ENCODE results near the gene MARK2. TPM values are rescaled to one million over a fixed set of nuclear protein-coding genes. Genes with fewer than 3 reads are reported as not detected.

Gene MARK2
- total RNA-seq, 1 donor from 2014 or later: 25.4 TPM

DNA sequence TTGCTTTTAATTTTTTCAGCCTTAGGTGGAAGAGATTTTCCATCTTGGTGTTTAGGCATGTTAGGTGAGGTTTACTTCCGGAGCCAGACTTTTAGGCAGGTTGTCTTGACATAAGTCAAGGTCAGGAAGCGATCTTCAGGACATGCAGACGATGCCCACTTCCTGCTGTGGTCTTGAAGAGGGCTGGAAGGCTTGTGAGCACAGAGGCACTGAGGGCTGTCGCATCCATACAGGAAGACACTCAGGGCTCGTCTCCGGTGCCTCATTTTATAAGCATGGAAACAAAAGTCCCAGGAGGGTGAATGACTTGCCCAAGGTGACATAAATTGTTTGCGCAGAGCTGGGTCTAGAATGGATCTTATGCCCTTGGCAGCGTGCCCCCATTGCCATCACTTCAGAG lies 30.8 kb downstream of the MARK2 start:
- no peak overlapping the region for H3K27ac ChIP-seq
- no peak overlapping the region for H2AFZ ChIP-seq (replicated peaks)
- peaks cover 7% of the 10 kb centered on the region for H3K4me1 ChIP-seq
- no peak overlapping the region for H3K27ac Mint-ChIP-seq
- H3F3A ChIP-seq (ENCODE audit: low read depth): peaks cover 8% of the 10 kb centered on the region
- no peak overlapping the region for H3K4me2 ChIP-seq
- no peaks in the 10 kb centered on the region for H3K36me3 ChIP-seq
- no peak overlapping the region for H3K4me3 Mint-ChIP-seq
- no peaks in the 10 kb centered on the region for H3K9me3 ChIP-seq (ENCODE audit: low read depth)
- H3K27me3 Mint-ChIP-seq (ENCODE audit: insufficient read depth, low read depth): peaks cover 2% of the 10 kb centered on the region
- peaks cover 52% of the 10 kb centered on the region for H3K4me1 Mint-ChIP-seq
- H3K9me3 Mint-ChIP-seq: no peaks in the 10 kb centered on the region
- peaks cover 12% of the 10 kb centered on the region for H3K36me3 Mint-ChIP-seq
- TF ChIP-seq, protein P1, sequence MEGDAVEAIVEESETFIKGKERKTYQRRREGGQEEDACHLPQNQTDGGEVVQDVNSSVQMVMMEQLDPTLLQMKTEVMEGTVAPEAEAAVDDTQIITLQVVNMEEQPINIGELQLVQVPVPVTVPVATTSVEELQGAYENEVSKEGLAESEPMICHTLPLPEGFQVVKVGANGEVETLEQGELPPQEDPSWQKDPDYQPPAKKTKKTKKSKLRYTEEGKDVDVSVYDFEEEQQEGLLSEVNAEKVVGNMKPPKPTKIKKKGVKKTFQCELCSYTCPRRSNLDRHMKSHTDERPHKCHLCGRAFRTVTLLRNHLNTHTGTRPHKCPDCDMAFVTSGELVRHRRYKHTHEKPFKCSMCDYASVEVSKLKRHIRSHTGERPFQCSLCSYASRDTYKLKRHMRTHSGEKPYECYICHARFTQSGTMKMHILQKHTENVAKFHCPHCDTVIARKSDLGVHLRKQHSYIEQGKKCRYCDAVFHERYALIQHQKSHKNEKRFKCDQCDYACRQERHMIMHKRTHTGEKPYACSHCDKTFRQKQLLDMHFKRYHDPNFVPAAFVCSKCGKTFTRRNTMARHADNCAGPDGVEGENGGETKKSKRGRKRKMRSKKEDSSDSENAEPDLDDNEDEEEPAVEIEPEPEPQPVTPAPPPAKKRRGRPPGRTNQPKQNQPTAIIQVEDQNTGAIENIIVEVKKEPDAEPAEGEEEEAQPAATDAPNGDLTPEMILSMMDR (IDR thresholded peaks at IDR 0.05): no peak
- TF ChIP-seq EZH2 (IDR thresholded peaks at IDR 0.05) (no peak), EZH2phosphoT487 (IDR thresholded peaks at IDR 0.05) (no peak)
- no peak overlapping the region for H3K9ac ChIP-seq
- no peak for DNase-seq (ENCODE audit: low spot score)
- no peaks in the 10 kb centered on the region for H3K27me3 ChIP-seq
- H3K4me3 ChIP-seq: no peak overlapping the region
- peaks cover 97% of the 10 kb centered on the region for H3K79me2 ChIP-seq (ENCODE audit: low read depth)
- peaks cover 96% of the 10 kb centered on the region for H4K20me1 ChIP-seq (ENCODE audit: low read depth)

DNA sequence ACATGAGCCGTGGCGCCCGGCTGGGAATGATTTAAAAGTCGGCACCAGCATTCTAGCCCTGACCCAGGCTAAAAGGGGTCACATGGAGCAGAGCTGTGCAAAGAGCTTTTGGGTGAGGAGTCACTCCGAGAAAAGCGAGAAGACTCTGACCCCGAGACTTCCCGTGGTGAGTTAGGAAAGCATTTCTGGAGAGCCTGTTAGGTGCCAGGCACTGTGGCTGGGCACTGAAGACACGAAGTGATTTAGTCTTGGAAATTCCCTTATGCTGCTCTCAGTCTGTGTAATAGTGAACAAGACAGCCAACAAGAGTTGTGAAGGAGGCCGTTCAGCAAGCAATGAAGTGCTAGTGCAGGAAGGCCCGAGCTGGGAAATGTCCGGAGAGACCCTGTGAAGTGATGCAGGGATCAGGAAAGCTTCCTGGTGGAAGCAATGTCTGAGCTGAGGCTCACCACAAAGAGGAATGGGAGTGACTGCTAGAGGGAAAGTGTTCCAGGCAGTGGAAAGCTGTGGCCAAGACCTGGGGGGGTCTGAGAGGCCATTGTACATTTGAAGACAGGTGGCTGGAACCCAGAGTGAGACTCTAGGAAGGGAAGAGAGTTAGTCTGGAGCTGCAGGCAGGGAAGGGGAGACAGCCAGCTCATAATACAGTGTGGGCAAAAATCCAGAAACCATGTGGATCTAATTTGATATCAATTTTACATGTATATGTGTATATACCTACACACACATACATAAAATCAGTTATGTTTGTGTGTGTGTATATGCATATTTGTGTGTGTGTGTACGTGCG lies 31.6 kb downstream of the MARK2 start:
- Mint-ChIP-seq H3K9me3 (no peaks in the 10 kb centered on the region), H3K4me3 (no peak overlapping the region), H3K27ac (no peak overlapping the region), H3K27me3 (ENCODE audit: insufficient read depth, low read depth) (peaks cover 2% of the 10 kb centered on the region), H3K4me1 (peaks cover 50% of the 10 kb centered on the region), H3K36me3 (peaks cover 15% of the 10 kb centered on the region)
- DNase-seq (ENCODE audit: low spot score): no peak
- TF ChIP-seq, protein P1 (IDR thresholded peaks at IDR 0.05): no peak
- no peak for TF ChIP-seq EZH2 (IDR thresholded peaks at IDR 0.05)
- H3K4me1 ChIP-seq: peaks cover 7% of the 10 kb centered on the region
- no peaks in the 10 kb centered on the region for H3K36me3 ChIP-seq
- no peak overlapping the region for H3K4me3 ChIP-seq
- no peak overlapping the region for H2AFZ ChIP-seq (replicated peaks)
- no peaks in the 10 kb centered on the region for H3K9me3 ChIP-seq (ENCODE audit: low read depth)
- H3K9ac ChIP-seq: no peak overlapping the region
- peaks cover 8% of the 10 kb centered on the region for H3F3A ChIP-seq (ENCODE audit: low read depth)
- H3K27ac ChIP-seq: no peak overlapping the region
- peaks cover 97% of the 10 kb centered on the region for H3K79me2 ChIP-seq (ENCODE audit: low read depth)
- H3K4me2 ChIP-seq: no peak overlapping the region
- H3K27me3 ChIP-seq: no peaks in the 10 kb centered on the region
- peaks cover 96% of the 10 kb centered on the region for H4K20me1 ChIP-seq (ENCODE audit: low read depth)

DNA sequence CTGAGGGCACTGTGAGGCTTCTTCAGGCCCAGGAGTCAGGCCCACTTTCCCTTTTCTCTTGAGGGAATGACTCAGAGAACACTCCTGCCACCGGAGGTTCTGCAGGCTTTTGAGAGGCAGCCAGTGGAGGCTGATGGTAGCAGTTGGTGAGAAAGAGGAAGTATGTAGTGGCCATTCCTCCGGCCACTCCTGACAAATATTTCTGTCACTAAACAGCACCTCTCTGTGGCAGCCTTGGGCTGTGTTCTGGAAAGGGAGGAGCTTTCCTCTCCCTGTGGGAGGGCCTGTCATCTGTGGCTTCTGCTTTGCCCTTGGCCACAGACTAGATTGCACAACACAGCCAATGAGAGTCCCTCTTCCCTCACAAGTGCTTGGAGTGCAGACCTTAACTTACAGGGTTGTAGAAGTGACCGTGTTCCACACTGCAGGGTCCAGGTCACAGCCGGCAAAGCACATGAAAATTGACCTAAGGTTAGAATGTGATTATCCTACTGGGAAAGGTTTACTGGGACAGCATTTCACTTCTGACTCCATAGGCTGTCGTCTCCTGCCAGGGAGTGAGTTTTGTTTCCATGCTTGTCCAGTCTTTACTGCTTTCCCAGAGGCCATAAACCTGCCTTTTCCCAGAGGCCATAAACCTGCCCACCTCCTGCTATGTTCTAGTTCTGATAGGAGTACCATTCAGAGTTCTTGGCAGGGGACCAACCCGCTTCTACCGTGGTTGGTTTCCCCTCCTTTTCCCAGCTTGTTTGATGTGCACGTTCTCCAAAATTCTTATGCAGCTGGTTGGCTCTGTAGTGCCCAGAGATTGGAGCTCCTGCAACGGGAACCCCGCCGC lies 33.3 kb downstream of the MARK2 start:
- peaks cover 8% of the 10 kb centered on the region for H3F3A ChIP-seq (ENCODE audit: low read depth)
- H4K20me1 ChIP-seq (ENCODE audit: low read depth): peaks cover 96% of the 10 kb centered on the region
- no peaks in the 10 kb centered on the region for H3K36me3 ChIP-seq
- peaks cover 11% of the 10 kb centered on the region for H3K36me3 Mint-ChIP-seq
- peaks cover 97% of the 10 kb centered on the region for H3K79me2 ChIP-seq (ENCODE audit: low read depth)
- TF ChIP-seq, protein P1 (IDR thresholded peaks at IDR 0.05): peak; percentile 27
- TF ChIP-seq EZH2phosphoT487 (IDR thresholded peaks at IDR 0.05): no peak
- H3K4me2 ChIP-seq: no peak overlapping the region
- H3K27ac ChIP-seq: no peak overlapping the region
- H3K4me3 Mint-ChIP-seq: peak overlapping the region; percentile 43
- peaks cover 2% of the 10 kb centered on the region for H3K27me3 Mint-ChIP-seq (ENCODE audit: insufficient read depth, low read depth)
- H2AFZ ChIP-seq (replicated peaks): no peak overlapping the region
- no peaks in the 10 kb centered on the region for H3K9me3 Mint-ChIP-seq
- H3K27ac Mint-ChIP-seq: no peak overlapping the region
- no peaks in the 10 kb centered on the region for H3K9me3 ChIP-seq (ENCODE audit: low read depth)
- no peak overlapping the region for H3K9ac ChIP-seq
- DNase-seq (ENCODE audit: low spot score): peak; percentile 41
- H3K4me3 ChIP-seq: no peak overlapping the region
- H3K4me1 ChIP-seq: peaks cover 7% of the 10 kb centered on the region
- peaks cover 45% of the 10 kb centered on the region for H3K4me1 Mint-ChIP-seq
- H3K27me3 ChIP-seq: no peaks in the 10 kb centered on the region
